Thyroid gland (tissue), 4 donors: Measurements from ENCODE around the gene ZNF496.

ENCODE experiments used
- CTCF ChIP-seq, 6 experiments: fragments of 200-600 bp in 3 of 6; fragments of 450-650 bp in 3 of 6; sonication (generic) in 3 of 6; IDR thresholded peaks; one replicate each; pipeline ENCODE4 v1.5.1; 2016 to 2019; ENCODE audit warnings: antibody characterized with exemption in 6 of 6, mild to moderate bottlenecking in 2 of 6, inconsistent platforms in 1 of 6, moderate library complexity in 1 of 6
- POLR2A ChIP-seq, 2 donors: fragments of 450-650 bp; IDR thresholded peaks; one replicate each; pipeline ENCODE4 v1.6.1; 2017; ENCODE audit warnings: antibody characterized with exemption in 2 of 2, mild to moderate bottlenecking in 2 of 2, moderate library complexity in 1 of 2

GRCh38 chr1:247286134-247286670 is 45.5 kb downstream of the ZNF496 start:
- TF ChIP-seq CTCF (IDR thresholded peaks at IDR 0.05) (no peak), POLR2A (IDR thresholded peaks at IDR 0.05) (no peak)
